HG02678 (cell line): ENCODE measurements around the gene PLA2R1.

Experiments
- ATAC-seq: cut with Tn5 transposase; IDR thresholded peaks from one replicate; pipeline ENCODE4 v1.9.1; 2021; ENCODE audit warnings: mild to moderate bottlenecking, moderate library complexity; ENCODE audit not compliant: unreplicated experiment

The PLA2R1 gene

GRCh38 chr2:160033732-160034392, 28.6 kb downstream of the PLA2R1 start:
- ATAC-seq, result no peak

GRCh38 chr2:160029270-160029628, 33.2 kb downstream of the PLA2R1 start:
- ATAC-seq, result no peak

DNA sequence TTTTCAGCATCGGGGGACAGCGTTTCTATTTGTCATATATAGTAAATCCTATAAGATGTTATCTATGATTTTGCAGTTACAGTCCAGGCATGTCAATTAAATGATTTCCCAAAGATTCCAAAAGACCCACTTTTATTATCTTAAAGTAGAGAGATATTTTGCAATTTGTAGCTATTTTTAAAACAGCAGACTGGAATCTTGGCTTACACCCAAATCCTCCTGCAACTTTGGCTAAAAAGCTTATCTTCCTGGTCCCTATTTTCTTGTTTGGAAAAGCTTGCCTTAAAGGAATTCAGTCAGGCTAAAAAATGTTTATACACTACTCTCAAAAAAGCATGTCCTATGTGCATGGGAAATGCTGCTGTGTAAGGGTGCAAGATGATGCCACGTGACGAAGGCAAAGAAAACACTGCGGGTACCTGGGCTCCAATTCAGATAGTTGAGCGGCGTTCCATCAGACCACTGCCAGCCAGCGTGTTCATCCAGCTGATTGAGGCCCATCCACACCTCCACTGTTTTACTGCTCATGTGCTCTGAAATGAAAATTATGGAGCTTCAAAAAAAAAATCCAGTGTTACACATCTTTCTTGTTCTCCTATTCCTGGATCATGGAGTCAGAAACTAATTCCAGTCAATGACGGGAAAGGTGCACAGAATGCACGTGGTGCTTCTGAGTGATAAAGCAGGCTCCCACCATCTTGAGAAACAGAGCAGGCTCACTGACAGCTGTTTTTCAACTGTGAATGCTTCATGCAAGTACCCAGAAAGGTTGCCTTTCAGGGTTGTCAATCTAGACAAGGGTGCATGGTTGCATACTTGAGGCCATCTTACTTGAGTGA, 33.8 kb downstream of the PLA2R1 start:
- no peak for ATAC-seq

- ATAC-seq, result no peak
Observed at GRCh38 chr2:160022162-160022561, 40.3 kb downstream of the PLA2R1 start.

- ATAC-seq, result no peak
Observed at GRCh38 chr2:160019374-160020090, 42.9 kb downstream of the PLA2R1 start.

- ATAC-seq, result no peak
Observed at GRCh38 chr2:160015746-160016145, 46.7 kb downstream of the PLA2R1 start.

DNA sequence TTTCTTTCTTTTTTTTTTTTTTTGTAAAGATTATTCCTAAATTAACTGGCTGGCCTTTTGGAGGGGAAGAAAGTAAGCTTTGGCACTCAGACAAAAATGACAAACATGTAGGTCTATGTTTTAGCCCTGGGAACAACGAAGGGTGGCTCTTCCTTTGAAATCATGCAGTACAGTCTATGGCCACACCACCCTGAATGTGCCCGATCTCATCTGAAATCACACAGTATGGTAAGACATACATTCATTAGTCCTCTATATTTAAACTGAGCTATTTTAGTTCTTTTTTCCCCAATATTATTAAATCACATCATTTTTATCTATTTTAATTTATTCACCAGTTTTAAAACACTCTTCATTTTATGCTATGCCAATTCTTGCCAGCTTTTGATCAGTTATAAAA, 48.2 kb downstream of the PLA2R1 start:
- ATAC-seq, result no peak

- no peak for ATAC-seq
Observed at GRCh38 chr2:160010361-160011145, 51.9 kb downstream of the PLA2R1 start.

GRCh38 chr2:160007111-160007510, 55.3 kb downstream of the PLA2R1 start:
- ATAC-seq, result no peak

DNA sequence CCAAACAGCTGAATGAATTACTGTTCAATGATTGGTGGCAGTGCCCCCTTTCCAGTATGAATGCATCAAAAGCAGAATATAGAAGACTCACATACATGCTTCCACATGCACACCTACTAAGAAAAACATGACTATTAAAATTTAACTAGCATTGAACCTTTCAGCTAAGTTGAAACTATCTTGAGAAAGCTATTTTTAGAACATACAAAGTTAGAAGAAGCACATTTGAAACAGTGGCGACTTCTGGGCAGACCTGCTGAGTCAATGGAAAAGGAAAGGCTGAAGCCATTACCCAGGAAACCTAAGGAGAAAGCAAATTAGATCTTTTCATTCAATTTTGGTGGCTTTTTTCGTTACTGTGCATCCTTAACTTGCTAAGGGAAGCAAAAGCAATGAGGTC, 55.9 kb downstream of the PLA2R1 start:
- peak; percentile 45 for ATAC-seq

- ATAC-seq, result peak; percentile 17
Observed at GRCh38 chr2:160005908-160006307, 56.5 kb downstream of the PLA2R1 start.

DNA sequence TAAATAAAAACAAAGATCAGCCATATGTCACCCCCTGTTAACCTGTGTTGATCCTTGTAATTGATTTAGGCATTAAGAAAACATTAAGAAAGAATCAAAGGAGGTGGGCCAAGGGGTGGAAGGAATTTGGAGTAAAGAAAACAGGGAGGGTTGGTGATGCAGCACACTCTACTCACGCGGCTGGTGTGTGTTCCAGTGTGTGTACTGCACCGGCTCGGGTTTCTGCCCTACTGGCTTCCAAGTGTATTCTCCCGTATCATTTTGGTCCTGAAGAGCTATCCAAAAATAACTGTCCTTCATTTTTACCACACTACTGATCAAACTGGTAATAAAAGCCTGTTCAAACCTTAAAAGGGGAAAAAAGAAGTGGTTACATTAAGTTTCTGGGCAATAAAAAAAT, 56.9 kb downstream of the PLA2R1 start:
- ATAC-seq, result no peak

- ATAC-seq, result no peak
Observed at GRCh38 chr2:159998961-159999360, 63.5 kb downstream of the PLA2R1 start.

DNA sequence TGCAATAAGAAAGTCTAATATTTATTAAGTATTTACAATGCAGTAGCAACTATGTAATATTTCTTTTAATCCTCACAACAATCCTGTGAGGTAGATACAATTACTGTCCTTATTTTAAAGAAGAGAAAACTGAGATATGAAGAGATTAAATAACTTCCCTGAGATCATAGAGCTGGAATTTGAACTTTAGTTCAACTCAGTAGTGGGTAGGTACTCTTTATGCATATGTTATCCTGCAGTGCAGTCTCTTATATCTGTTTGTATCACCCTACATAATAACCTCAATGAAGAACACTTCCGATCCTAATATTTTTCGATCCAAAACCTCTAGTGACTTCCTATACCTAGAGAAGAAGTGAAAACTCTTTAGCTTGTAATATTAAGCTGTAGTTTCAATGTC, 64.2 kb downstream of the PLA2R1 start:
- no peak for ATAC-seq

GRCh38 chr2:159996792-159997546, 65.4 kb downstream of the PLA2R1 start:
- no peak for ATAC-seq

GRCh38 chr2:159995038-159995437, 67.4 kb downstream of the PLA2R1 start:
- ATAC-seq, result no peak

- ATAC-seq, result no peak
Observed at GRCh38 chr2:159989249-159989648, 73.2 kb downstream of the PLA2R1 start.

DNA sequence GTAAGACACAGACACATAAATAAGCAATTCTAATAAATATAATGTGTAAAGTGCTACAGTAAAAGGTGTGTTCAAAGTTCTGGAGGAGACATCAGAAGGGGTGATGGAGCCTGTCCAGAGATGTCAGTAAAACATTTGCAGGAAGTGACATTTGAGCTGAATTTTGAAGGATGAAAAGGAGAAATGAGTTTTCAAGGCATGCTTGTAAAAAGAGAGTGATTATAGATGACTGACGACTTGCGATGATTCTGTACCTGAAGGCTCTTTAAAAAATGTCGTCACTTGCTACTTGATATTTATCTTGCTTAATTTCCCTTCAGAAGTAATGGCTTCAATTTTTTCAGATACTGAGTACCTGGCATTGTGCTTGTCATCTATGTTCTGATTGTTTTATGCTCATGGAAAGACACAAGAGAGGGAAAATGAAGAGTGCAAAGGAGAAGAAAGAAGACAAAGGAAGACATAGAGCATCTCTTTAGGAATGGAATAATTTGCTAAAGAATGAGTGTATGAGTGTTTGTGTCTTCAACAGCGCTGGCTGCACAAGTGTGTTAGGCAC, 73.9 kb downstream of the PLA2R1 start:
- no peak for ATAC-seq

DNA sequence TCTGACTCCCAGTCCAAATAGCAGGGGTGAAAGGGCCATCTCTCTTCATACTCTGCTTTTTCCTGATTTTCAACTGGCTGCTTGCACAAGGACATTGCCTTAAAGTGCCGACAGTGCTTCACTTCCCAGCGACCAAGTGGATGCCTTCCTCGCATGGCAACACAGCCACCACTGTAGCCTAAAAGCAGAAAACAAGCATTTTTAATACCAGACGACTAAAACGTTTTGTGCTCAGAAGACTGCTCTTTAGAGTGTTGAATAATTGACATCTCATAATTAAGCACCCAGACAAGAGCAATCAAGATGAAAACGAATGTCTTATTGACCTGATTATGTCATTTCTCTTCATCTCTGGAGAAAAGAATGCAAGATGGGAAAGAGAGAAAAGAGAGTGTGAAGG, 75.2 kb downstream of the PLA2R1 start:
- no peak for ATAC-seq

GRCh38 chr2:159985656-159986055, 76.8 kb downstream of the PLA2R1 start:
- ATAC-seq, result no peak
